GM12875 (cell line): ENCODE measurements around the gene MLF2.
"Not testable (repeated sequence)": the region's sequence is repeated elsewhere in the genome, so short reads cannot be mapped to it uniquely, and the experiment has no call there.

ENCODE experiments used
- H3K4me3 ChIP-seq: one replicate; pipeline ENCODE4 v1.5.1; 2011; ENCODE audit warnings: low read depth, low read length, control low read depth
- CTCF ChIP-seq: IDR thresholded peaks from 2 replicates; pipeline ENCODE4 v1.5.1; 2011; ENCODE audit warnings: low read depth, mild to moderate bottlenecking, control low read depth, inconsistent platforms, low read length, moderate library complexity, borderline replicate concordance; ENCODE audit not compliant: insufficient read depth

The MLF2 gene

GRCh38 chr12:6730169-6730568 lies 22.8 kb downstream of the MLF2 start:
- H3K4me3 ChIP-seq: no peak overlapping the region
- TF ChIP-seq CTCF: no peak

- H3K4me3 ChIP-seq: no peak overlapping the region
- TF ChIP-seq CTCF: no peak
Measured at GRCh38 chr12:6729186-6729585, 23.8 kb downstream of the MLF2 start.

GRCh38 chr12:6725350-6725749 lies 27.6 kb downstream of the MLF2 start:
- H3K4me3 ChIP-seq: no peak overlapping the region
- TF ChIP-seq CTCF: no peak

- TF ChIP-seq CTCF: no peak
- H3K4me3 ChIP-seq: peak overlapping the region; percentile 75
Measured at GRCh38 chr12:6724409-6724797, 28.5 kb downstream of the MLF2 start.

GRCh38 chr12:6723607-6724408 lies 29.1 kb downstream of the MLF2 start, which contains the start of gene COPS7A:
TSS of gene COPS7A (plus strand) at chr12:6724046. CDS start at chr12:6724657, 611 bp downstream.
- peak within 1 kb of the TSS; percentile 75 for H3K4me3 ChIP-seq
- TF ChIP-seq CTCF: no peak

GRCh38 chr12:6722863-6723262 lies 30.1 kb downstream of the MLF2 start:
- no peak overlapping the region for H3K4me3 ChIP-seq
- no peak for TF ChIP-seq CTCF

GRCh38 chr12:6716874-6717437 lies 36.0 kb downstream of the MLF2 start:
- no peak for TF ChIP-seq CTCF
- no peak overlapping the region for H3K4me3 ChIP-seq

GRCh38 chr12:6716031-6716873 lies 36.7 kb downstream of the MLF2 start:
- not testable (repeated sequence) for H3K4me3 ChIP-seq
